ENCODE data around the gene PANK4.

The PANK4 gene

DNA sequence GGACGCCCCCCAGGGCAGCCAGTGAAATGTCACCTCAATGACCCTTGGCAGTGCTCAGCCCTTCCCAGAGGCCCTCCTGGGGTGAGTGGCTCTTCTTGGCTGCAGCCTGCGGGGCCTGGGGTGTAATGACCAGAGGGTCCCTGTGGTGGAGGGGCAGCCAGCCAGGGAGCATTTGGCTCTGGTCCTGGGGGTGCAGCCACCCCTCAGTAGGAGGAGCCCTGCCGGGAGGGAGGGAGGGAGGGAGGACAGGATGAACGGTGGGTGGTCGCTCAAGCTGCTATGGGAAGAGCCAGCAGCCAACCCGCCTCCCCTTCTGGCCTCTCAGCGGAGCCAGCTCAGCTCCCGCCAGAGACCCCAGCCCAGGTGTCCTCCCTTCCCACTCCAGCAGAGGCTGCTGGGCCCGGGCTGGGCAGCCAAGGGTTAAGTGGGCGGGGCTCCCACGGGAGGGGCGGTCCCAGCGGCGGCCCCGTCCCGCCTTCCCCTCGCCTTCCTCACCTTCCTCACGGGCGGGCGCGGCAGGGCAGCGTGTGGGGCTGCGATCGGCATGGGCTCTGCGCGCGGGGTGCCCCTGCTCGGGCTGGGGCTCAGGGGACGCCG is 59.3 kb downstream of the PANK4 start:
- DNase-seq (ENCODE audit: low read depth): no peak
- TF ChIP-seq, protein P1, sequence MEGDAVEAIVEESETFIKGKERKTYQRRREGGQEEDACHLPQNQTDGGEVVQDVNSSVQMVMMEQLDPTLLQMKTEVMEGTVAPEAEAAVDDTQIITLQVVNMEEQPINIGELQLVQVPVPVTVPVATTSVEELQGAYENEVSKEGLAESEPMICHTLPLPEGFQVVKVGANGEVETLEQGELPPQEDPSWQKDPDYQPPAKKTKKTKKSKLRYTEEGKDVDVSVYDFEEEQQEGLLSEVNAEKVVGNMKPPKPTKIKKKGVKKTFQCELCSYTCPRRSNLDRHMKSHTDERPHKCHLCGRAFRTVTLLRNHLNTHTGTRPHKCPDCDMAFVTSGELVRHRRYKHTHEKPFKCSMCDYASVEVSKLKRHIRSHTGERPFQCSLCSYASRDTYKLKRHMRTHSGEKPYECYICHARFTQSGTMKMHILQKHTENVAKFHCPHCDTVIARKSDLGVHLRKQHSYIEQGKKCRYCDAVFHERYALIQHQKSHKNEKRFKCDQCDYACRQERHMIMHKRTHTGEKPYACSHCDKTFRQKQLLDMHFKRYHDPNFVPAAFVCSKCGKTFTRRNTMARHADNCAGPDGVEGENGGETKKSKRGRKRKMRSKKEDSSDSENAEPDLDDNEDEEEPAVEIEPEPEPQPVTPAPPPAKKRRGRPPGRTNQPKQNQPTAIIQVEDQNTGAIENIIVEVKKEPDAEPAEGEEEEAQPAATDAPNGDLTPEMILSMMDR (IDR thresholded peaks at IDR 0.05; ENCODE audit: low read depth, low read length, missing control alignments): no peak
- H3K4me3 ChIP-seq (ENCODE audit: low read depth, low read length): no peak overlapping the region
- in situ Hi-C loops (cut with HindIII; ENCODE audit: low sequenced_read_pairs): no loop called here

GRCh38 chr1:2466270-2466665 is 60.1 kb downstream of the PANK4 start:
- TF ChIP-seq, protein P1 (IDR thresholded peaks at IDR 0.05; ENCODE audit: low read depth, low read length, missing control alignments): no peak
- H3K4me3 ChIP-seq (ENCODE audit: low read depth, low read length): no peak overlapping the region

GRCh38 chr1:2465371-2466269 is 60.8 kb downstream of the PANK4 start:
- H3K4me3 ChIP-seq (ENCODE audit: low read depth, low read length): no peak overlapping the region
- no peak for DNase-seq (ENCODE audit: low read depth)
- in situ Hi-C loops (cut with HindIII; ENCODE audit: low sequenced_read_pairs): no loop called here
- TF ChIP-seq, protein P1 (IDR thresholded peaks at IDR 0.05; ENCODE audit: low read depth, low read length, missing control alignments): no peak

More at GRCh38 chr1:2466270-2466665, 60.1 kb downstream of the PANK4 start:
- DNase-seq (ENCODE audit: low read depth): no peak
- in situ Hi-C loops (cut with HindIII; ENCODE audit: low sequenced_read_pairs): no loop called here

- no peak for DNase-seq (ENCODE audit: low read depth)
- TF ChIP-seq, protein P1 (IDR thresholded peaks at IDR 0.05; ENCODE audit: low read depth, low read length, missing control alignments): no peak
- in situ Hi-C loops (cut with HindIII; ENCODE audit: low sequenced_read_pairs): no loop called here
- H3K4me3 ChIP-seq (ENCODE audit: low read depth, low read length): no peak overlapping the region
Measured at GRCh38 chr1:2463396-2463795, 63.0 kb downstream of the PANK4 start.

- in situ Hi-C loops (cut with HindIII; ENCODE audit: low sequenced_read_pairs): no loop called here
- no peak overlapping the region for H3K4me3 ChIP-seq (ENCODE audit: low read depth, low read length)
- TF ChIP-seq, protein P1 (IDR thresholded peaks at IDR 0.05; ENCODE audit: low read depth, low read length, missing control alignments): no peak
Measured at GRCh38 chr1:2462819-2463218, 63.6 kb downstream of the PANK4 start.

DNA sequence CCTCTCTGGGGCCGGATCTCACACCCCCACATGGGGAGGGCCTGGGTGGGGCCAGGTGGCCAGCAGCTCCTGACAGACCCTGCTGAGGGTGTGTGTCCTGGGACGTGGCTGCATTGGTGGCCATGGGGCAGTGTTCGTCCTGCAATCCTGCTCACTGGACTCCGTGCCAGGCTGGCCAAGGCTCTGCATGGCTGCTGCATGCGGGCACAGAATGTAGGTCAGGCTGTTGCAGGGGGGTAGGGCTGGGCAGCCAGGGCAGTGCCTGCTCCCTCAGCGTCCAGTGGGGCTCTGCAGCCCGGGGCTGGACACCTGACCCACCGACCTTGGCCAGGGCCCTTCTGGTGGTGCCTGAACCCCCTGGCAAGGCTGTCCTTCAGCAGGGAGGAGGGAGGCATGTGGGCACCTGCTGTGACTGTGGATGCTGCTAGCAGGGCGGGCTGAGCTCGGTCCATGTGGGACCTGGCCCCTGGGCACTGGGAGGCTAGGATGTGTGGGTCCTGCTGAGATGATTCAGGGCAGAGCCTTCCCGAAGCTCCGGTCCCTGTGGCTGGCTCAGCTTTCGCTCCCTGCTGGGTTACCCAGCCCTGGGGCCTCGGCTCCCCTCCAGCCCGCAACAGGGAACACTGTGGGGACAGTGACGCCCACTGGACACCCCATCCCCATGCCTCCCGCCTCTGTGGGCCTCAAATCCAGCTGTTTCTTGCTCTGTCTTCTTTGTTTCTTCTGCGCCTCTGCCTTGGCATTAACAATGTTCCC is 65.2 kb downstream of the PANK4 start:
- TF ChIP-seq, protein P1 (IDR thresholded peaks at IDR 0.05; ENCODE audit: low read depth, low read length, missing control alignments): no peak
- H3K4me3 ChIP-seq (ENCODE audit: low read depth, low read length): no peak overlapping the region
- no peak for DNase-seq (ENCODE audit: low read depth)
- in situ Hi-C loops (cut with HindIII; ENCODE audit: low sequenced_read_pairs): no loop called here

More at GRCh38 chr1:2462819-2463218, 63.6 kb downstream of the PANK4 start:
- DNase-seq (ENCODE audit: low read depth): no peak
